Measurements from ENCODE around the gene SEMA5A. TPM values are rescaled to one million over a fixed set of nuclear protein-coding genes. Genes with fewer than 3 reads are reported as not detected.

SEMA5A gene
- total RNA-seq, 1 donor from 2014 or later, result 25.3 TPM

DNA sequence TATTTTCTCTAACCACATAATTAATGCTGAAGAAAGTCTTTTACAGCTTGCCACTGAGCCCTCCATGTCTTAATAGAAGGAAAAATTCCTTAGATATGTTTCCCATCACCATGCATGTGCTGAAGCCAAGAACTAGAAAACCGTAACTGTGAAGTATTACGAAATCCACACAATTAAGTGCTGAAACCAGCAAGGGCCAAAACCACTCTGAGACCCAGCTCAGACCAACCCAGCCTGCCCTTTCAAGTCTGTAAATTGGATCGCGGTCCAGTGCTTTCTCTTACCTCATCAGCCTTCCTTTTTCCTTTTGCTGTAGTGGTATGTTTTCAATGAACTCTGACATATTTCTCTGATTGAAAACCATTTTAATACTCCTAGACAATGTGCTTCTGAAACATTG lies 26.3 kb downstream of the SEMA5A start:
- ATAC-seq, result peak; percentile 50
- intact Hi-C loops (cut with micrococcal nuclease), result no loop called here
- DNase-seq, result no peak

DNA sequence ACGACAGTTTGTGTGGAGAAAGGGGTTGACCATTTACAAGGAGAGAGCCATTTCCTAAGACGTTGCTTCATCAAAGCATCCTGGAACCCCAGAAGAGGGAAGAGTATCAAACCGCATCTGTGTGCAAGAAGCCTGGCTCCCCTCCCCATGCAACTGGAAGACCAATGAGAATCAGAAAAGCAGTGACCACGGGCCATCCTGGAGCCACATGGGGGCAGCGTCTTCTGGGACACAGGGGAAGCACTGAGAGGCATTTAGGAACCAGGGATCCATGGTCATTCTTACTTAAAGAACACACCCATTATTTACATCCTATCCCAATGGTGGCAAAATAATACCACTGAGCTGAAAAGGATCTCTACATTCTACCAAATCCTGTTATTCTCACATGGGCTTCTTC lies 29.3 kb downstream of the SEMA5A start:
- no peak for ATAC-seq

DNA sequence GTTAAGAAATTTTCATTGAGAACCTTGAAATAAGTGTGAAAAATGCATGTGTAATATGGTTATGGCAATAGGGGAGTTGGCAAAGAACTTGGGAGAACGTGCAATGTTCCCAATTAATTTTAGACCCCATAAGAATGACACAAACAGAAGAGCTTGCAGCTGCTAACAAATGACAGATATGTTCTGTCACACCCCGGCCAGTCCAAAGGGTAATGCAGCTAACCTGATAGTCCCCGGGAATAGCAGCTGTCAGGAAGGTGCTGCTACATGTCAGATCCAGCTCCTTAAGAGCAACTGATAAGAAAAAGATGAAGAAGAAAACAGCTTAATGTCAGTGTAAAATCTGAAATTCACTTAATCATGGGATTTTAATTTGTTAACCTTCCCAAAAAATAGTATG lies 30.4 kb downstream of the SEMA5A start:
- peak; percentile 95 for ATAC-seq
- DNase-seq, result peak; percentile 46
- intact Hi-C loops (cut with micrococcal nuclease), result no loop called here

More for the DNA sequence above, 29.3 kb downstream of the SEMA5A start:
- intact Hi-C loops (cut with micrococcal nuclease), result no loop called here
- no peak for DNase-seq

DNA sequence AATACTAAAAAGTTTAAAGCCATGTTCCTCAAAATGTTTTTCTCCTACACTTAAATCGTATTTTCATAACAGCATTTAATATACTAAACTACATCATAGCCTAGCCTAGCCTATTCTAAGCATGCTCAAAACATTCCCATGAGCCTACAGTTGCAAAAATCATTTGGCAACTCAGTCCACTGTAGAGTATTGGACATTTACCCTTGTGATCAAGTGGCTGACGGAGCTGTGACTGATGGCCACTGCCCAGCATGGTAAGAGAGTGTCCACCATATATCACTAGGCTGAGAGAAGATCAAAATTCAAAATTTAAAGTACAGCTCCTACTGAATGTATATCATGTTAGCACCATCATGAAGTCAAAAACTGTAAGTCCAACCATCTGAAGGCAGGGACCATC lies 30.9 kb downstream of the SEMA5A start:
- intact Hi-C loops (cut with micrococcal nuclease), result no loop called here
- ATAC-seq, result peak; percentile 74
- no peak for DNase-seq

DNA sequence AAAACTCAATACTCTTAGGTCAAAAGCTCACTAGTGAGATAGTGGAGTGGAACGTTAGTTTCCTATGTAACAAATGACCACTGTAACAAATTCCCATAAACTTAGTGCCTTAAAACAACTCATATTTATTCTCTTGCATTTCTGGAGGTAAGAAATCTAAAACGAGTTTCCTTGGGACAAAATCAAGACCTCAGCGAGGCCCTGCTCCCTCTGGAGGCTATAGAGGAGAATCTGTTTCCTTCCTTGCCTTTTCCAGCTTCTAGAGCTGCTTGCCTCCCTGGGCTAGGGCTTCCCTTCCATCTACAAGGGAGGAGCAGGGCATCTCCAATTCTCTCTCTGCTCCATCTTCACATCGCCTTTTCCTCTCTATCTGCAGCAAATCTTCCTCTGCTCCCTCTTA lies 32.0 kb downstream of the SEMA5A start:
- DNase-seq (no peak), ATAC-seq (no peak)
- intact Hi-C loops (cut with micrococcal nuclease), result no loop called here

DNA sequence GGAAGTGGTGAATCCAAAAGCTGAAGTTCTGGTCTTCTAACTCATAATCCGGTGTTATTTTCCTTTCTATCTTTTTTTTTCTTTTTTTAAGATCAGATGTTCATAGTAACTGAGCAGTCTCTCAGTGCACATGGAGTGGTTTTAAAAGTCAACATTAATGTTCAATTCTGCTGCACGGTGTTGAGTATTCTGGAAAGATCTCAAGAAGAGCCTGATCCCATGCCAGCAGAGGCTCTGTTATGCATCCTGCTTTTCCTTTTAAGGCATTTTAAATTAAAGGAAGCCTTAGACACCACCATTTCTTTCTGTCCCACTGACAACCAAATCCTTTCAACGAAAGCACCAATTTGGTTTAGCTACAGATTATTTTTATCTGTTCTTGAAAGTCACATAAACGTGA lies 33.4 kb downstream of the SEMA5A start:
- intact Hi-C loops (cut with micrococcal nuclease), result no loop called here
- no peak for ATAC-seq

DNA sequence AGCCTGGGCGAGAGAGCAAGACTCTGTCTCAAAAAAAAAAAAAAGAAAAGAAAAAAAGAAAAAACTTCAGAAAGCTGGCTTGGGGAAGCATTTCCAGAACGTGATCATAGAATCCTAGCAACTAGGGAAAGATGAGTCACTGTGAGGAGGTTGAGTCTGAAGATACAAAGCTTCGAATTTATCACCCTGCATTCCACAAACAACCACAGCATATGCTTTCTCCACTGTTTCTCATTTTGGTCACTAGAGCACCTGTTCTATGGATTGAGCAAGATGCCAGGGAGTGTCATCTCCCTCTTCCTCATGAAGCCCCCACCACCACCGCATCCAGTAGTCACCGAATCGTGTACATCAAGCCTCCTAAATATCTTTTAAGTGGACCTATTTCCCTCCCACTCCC lies 37.9 kb downstream of the SEMA5A start:
- DNase-seq, result no peak
- intact Hi-C loops (cut with micrococcal nuclease), result no loop called here
- no peak for ATAC-seq

More for the DNA sequence above, 33.4 kb downstream of the SEMA5A start:
- no peak for DNase-seq

DNA sequence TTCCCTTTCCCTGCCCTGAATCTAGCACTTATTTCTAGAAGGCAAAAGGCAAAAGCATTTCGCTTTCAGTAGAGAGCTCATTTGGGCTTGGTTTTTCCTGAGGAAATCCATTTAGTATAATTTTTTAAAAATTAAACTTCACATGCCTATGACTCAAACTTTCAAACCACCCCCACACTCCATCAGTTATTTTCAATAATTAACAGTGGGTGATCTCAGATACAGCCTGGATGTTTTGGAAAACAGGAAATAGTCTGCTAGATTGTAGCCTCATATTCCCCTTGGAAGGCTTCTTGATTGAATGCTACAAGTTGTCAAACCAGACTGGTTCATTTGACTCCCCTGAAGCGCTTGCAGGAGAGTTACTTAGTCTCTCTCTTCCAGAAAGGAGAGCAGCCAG lies 40.6 kb downstream of the SEMA5A start:
- no peak for ATAC-seq
- DNase-seq, result no peak
- intact Hi-C loops (cut with micrococcal nuclease), result no loop called here

DNA sequence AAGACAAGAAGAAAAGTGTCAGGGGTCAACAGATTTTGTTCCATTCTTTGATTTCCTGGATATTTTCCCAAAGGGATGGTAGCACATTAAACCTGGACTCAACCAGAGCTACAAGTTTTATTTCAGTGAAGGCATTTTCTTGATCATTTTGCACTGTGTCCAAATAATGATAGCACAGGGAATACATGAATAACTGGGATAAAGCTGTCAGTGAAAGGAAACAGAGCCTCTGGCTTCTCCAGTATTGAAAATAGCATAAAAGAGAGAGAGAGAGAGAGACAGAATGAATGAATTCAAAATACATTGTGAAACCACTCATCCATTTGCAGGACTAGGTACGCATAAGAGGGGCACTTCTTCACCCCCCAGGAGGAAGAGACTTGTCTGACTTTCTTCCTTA lies 43.0 kb downstream of the SEMA5A start:
- ATAC-seq, result peak; percentile 80
- no peak for DNase-seq
- intact Hi-C loops (cut with micrococcal nuclease), result no loop called here

DNA sequence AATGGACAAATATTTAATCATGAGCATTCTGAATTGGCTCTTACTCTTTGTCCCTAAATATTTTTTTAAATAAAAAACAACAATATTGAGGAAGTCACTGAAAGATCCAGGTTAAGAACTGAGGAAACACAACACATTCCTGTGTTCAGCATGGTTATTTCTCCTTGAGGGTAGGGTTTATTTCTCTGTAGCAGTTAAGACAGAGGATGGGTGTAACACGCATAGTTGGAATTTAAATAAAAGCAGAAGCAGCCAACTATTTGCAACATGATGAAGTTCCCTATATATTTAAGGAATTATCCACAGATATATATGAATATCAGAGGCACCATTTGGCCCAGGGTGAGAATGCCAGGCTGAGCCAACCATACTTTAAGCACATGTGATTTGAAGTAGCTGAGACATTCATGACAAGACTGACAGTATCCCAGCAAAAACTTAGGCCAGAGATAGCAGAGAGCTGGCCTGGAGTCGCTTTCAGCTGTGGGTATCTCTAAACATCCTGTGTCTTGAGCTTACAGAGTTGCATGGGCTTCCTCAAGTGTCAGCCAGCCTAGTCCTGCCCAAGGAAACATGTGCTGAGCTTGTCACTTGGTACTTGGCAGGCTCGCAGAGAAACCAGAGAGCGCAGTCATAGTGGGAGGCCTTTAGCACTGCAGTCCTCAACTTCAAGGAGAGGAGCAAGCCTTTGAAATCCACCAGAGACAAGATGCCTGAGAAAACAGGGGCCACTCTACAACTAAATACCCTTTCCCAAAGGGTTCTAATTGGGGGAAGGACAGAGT lies 43.6 kb downstream of the SEMA5A start:
- intact Hi-C loops (cut with micrococcal nuclease), result no loop called here
- DNase-seq, result no peak
- peak; percentile 89 for ATAC-seq

DNA sequence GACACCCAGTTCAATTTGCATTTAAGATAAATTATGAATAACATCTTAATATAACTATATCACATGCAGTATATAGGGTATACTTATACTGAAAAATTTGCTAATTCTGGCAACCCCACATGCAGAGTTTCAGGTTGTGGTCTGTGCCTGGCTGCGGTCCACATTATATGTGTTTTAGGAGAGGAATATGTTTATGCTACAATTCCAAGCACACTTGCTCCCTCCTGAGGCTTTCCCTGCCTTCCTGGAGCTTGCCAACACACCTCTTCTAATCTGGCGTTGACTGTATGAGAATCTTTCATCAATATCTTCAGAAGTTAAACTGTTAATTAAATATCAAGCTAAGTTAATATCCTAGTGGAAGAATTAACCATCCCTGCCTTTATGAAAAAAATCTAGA lies 45.2 kb downstream of the SEMA5A start:
- DNase-seq, result no peak
- no peak for ATAC-seq
- intact Hi-C loops (cut with micrococcal nuclease), result no loop called here

DNA sequence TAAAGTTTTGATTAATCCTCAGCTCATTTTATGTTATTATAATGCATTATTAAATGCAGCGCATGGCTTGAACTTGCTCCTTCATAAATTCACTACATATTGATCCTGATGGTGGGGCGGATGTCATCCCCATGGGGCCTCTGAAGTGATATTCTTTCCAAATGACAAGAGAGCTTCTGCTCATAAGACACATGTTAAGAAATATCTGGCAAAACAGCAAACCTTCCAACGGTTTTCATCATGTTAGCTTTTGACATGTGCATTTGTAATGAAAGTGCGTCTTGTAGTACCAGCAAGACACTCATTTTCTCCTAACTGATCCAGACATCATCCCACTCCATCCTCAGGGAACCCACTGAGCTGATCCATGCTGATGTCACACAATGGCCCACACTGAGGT lies 45.7 kb downstream of the SEMA5A start:
- no peak for DNase-seq
- intact Hi-C loops (cut with micrococcal nuclease), result no loop called here
- ATAC-seq, result no peak

DNA sequence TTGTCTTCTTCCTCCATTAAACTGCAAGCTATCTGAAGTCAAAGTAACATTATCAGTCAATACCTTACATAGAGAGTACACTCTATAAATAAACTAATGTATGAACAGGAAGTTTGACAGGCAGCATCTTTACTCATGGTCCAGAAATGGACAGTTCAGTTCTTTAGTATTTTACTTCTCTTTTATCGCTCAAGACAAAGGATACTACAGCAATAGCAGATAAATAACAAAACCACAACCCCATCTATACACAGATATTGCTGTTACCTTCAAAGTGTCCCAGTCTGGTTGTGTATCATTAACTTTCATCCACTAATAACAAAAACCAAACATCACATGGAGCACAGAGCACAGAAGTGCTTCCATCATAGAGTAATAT lies 46.4 kb downstream of the SEMA5A start:
- ATAC-seq, result no peak
- intact Hi-C loops (cut with micrococcal nuclease), result no loop called here
- DNase-seq, result no peak

DNA sequence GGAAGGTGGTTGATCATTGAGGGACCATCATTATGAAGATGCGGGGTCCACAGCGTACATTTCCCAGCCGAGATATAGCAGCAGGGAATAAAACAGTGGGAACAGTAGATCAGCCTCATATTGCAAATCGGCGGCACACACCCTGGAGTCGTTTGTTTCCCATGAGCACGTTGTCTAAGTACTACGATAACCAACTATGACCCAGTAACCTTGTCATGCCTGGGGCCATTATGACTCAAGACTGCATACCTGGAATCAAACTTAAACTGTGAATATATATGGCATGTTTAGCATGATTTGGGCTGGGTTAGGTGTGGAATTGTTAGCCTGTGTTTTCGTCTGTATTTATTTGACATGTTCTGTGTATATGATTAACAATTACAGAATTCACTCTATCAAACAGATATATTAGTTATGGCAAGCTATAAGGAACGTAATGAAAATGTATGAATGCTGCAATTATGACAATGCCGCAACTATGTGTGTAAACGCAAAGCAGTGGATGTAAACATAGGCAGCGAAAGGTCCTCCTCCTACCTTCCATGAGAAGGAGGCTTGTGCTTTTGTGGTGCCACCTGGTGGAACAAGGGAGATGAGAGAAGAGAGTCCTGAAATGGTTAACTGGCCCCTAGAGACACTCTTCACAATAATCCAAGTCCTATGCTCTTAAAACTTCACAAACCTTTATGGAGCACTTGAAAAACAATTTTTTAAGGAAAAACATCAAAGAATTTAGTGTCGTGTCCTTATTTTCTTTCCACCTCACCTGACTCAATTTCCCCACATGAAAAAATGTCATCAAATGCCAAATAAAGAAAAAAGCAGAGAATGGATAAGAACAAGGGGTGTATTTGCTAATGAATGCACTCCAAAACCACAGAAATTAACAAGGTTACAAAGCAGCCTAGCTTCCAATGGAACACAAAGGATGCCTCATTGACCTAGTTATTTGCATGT lies 47.1 kb downstream of the SEMA5A start:
- intact Hi-C loops (cut with micrococcal nuclease), result no loop called here
- no peak for ATAC-seq
- no peak for DNase-seq

DNA sequence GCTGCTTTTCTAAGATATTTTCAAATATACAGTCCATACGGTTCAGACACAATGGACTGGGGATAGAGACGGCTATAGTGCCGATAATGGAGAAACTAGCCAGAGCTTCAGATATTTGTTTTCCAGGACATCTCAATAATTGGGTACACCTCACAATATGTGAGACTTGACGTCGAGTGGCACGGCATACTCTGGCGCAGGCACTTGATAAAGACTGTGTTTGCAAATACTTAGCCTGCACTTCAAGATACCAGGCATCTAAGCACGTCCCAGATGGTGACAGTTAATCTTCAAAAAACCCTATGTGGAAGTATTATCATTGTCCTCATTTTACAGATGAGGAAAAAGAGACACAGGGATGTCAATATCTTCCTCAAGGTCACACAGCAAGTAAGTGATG lies 48.5 kb downstream of the SEMA5A start:
- no peak for ATAC-seq
- no peak for DNase-seq
- intact Hi-C loops (cut with micrococcal nuclease), result no loop called here

DNA sequence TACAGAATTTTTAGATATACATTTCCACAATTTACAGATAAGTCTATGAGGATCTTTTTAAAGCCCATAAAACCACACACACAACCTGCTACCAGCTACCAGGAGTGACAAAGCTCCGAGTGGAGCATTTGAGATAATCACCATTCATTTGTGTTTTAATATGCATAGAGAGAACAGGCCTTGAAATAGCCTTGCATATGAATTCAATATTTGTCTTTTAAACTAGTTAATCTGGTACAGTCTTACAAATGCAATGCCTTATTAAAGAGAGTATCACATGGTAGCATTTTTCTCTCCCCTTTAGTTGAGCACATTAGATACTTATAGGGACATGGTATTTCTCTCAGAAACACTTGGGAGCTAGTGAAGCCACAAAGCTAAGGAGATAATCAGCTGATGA lies 49.1 kb downstream of the SEMA5A start:
- DNase-seq (no peak), ATAC-seq (no peak)
- intact Hi-C loops (cut with micrococcal nuclease), result no loop called here

DNA sequence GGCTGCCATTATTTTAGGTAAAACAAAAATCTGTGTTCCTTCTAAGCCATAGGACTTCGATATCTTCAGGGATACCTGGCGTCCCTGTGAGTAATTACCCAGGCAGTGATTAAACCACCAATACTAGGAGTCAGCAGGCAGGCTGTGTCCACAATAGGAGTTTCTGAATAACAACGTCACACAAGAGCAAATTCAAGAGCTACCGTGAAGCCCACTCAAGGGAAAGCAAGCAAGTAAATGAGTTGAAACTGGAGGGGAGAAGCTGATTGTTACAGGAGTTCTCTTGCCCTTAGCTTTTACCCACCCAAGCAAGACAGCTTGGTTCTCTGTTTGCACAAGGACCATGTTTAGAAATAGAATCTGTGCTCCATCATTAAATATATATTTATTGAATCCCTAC lies 50.8 kb downstream of the SEMA5A start:
- DNase-seq (no peak), ATAC-seq (no peak)
- intact Hi-C loops (cut with micrococcal nuclease), result no loop called here

DNA sequence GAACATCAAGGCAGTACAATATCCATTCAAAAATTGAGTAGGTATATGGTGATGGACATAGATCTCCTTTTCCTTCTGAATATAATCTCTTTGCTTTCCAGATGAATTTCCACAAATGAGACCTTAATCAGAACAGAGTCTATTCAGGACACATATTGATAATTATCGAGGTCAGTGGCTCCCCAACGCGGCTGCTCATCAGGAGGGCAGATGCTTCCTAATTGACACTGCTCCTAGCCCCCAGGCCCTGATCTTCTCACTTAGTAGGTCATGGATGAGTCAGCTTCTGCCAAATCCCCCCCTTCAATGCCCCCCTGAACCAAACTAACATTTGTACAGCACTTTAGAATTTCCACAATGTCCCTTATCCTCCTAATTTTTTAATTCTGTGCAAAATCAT lies 51.6 kb downstream of the SEMA5A start:
- ATAC-seq (no peak), DNase-seq (no peak)
- intact Hi-C loops (cut with micrococcal nuclease), result no loop called here

DNA sequence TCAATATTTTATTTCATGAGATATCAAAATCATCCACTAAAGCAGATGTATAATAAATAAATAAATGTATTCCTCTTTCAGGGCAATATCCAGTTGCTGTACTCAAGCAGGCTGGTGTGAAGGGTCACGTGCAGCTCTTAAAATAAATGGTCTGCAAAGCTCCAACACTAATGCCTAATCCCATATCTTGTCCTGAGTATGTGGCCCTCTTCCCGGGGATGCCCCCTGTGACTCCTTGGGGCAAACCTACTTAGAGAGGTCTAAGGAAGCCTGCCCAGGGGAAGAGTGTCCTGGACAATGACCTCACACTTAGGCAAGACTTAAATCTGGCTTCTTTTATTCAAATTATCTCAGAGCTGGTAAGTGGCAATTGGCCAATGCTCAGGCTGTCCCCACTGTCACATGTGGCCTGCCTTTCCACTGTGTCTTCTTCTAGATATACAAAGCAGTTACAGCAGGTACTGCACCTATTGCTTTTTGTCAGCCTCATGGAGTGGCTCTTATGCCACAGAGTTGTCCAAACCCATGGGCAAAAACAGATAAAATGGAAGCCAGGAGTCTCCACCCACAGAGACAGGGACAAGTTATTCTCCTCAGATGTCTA lies 55.3 kb downstream of the SEMA5A start:
- ATAC-seq (peak; percentile 95), DNase-seq (no peak)

DNA sequence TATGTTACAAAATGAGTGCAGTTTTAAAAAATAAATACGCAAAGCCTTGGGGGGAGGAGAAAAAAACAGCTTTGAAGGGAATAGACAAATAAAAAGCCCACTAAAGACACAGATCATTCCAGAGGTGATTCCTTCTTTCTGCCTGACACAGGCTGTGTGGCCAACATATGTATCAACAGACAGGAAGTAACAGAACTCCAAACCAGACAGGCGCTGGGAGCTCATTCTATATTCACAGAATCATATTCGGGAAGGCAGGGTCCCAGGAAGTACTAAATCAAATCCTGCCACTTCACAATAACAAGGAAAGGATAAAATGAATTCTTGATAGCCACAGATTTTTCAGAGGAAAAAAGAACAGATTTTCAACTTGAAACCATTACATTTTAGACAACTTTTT lies 62.1 kb downstream of the SEMA5A start:
- DNase-seq (no peak), ATAC-seq (no peak)
- intact Hi-C loops (cut with micrococcal nuclease), result no loop called here

More for the DNA sequence above, 55.3 kb downstream of the SEMA5A start:
- intact Hi-C loops (cut with micrococcal nuclease), result no loop called here
